Ovary (tissue), 9 donors: Measurements from ENCODE around the gene ABLIM2. TPM values are rescaled to one million over a fixed set of nuclear protein-coding genes. Genes with fewer than 3 reads are reported as not detected.

ENCODE experiments used
- DNase-seq, 5 donors: peaks; one replicate each; pipeline ENCODE4 v3.0.0-alpha.2; 2019 to 2020
- H3K27ac ChIP-seq, 2 donors: fragments of 200-600 bp; one replicate each; pipeline versions ENCODE4 v1.5.1 to v1.8.0; 2019 to 2022
- H3K27me3 ChIP-seq: fragments of 200-600 bp; one replicate; pipeline ENCODE4 v1.8.0; 2022
- H3K36me3 ChIP-seq: fragments of 200-600 bp; sonication (generic); one replicate; pipeline ENCODE4 v1.5.1; 2019
- H3K4me1 ChIP-seq: one replicate; pipeline ENCODE4 v1.8.1; 2013; ENCODE audit warnings: mild to moderate bottlenecking, moderate library complexity; ENCODE audit not compliant: insufficient read depth
- H3K4me3 ChIP-seq: fragments of 200-600 bp; sonication (generic); one replicate; pipeline ENCODE4 v1.5.1; 2017
- H3K9me3 ChIP-seq, 2 donors: fragments of 200-600 bp in 1 of 2; sonication (generic) in 1 of 2; one replicate each; pipeline versions ENCODE4 v1.5.1 to v1.8.1; 2013 to 2019; ENCODE audit warnings: mild to moderate bottlenecking in 1 of 2, moderate library complexity in 1 of 2
- CTCF ChIP-seq, 3 donors: fragments of 450-650 bp in 2 of 3; fragments of 200-600 bp in 1 of 3; IDR thresholded peaks; one replicate each; pipeline versions ENCODE4 v1.5.1 to v1.8.0; 2016 to 2022; ENCODE audit warnings: antibody characterized with exemption in 3 of 3, mild to moderate bottlenecking in 1 of 3
- EP300 ChIP-seq: sonication (generic); formaldehyde crosslinking; IDR thresholded peaks from one replicate; pipeline ENCODE4 v1.6.1; 2017; ENCODE audit warnings: antibody characterized with exemption
- POLR2A ChIP-seq: fragments of 450-650 bp; IDR thresholded peaks from one replicate; pipeline ENCODE4 v1.6.1; 2017; ENCODE audit warnings: antibody characterized with exemption, mild to moderate bottlenecking, moderate library complexity
- WGBS, 3 donors: extraction: QIAGEN DNeasy Blood & Tissue Kit in 1 of 3; methylation state at CpG; one replicate each; pipeline versions ENCODE4 v1.1.5 to v1.1.7; 2013 to 2017; 5-methylcytosine and 5-hydroxymethylcytosine counted together
- intact Hi-C, 4 donors: fragments of 100-400 bp; cut with DNase I; formaldehyde crosslinking; loops; one replicate each; pipeline versions ENCODE4 v1.11.0 to v1.15.1; 2022 to 2023
- polyA plus RNA-seq, 2 donors: library from polyadenylated mRNA; stranded (reverse); fragments of 200-250 nt in 1 of 2; fragments of 350-450 nt in 1 of 2; fragmentation: Illumina TruSeq in 1 of 2; extraction: RNeasy Lipid Tissue Mini Kit (QIAGEN cat#74804) in 1 of 2; gene quantifications; one replicate each; pipeline ENCODE4 v1.2.3, GENCODE V29; 2013 to 2014
- total RNA-seq, 7 donors: library from RNA; depleted of rRNA in 2 of 7; stranded (reverse); fragments of >200 nt in 2 of 7; fragmentation: NEBNext Ultra II Directional in 3 of 7; extraction: Animal tissue kit (Norgen Biotek cat#: 25700) in 3 of 7; gene quantifications; one replicate each; pipeline versions ENCODE4 v1.1.0 to v1.2.4, GENCODE V29; 2016 to 2023
- donor health status: DM: no; HTN: no; CAD: no; lungs with moderate emphysema.
- donor health status: DM: no; HTN: no; CAD: no.
- donor health status: Bipolar disorder and iron deficiency.
- donor health status: DM: yes; HTN: yes; CAD: no.
- donor health status: DM: no; HTN: no; CAD: no.
- donor health status: DM: yes; HTN: yes; CAD: no.

Gene ABLIM2
- total and polyA plus RNA-seq, 9 donors, result 0.81 to 7.9 (median 2.1) TPM

- TF ChIP-seq CTCF (IDR thresholded peaks at IDR 0.05), result no peak
- TF ChIP-seq POLR2A, result no peak
- TF ChIP-seq EP300, result no peak
- no peaks in the 10 kb centered on the region for H3K36me3 ChIP-seq
- intact Hi-C loops, result no loop called here
- 75 to 79% (median 77%) methylated on average over 11 of the region's 11 CpGs for WGBS, 3 donors
- no peak for DNase-seq
- H3K27me3 ChIP-seq, result no peaks in the 10 kb centered on the region
- H3K4me1 ChIP-seq, result peaks cover 3% of the 10 kb centered on the region
- H3K4me3 ChIP-seq, result no peak overlapping the region
- no peak overlapping the region for H3K27ac ChIP-seq
- no peaks in the 10 kb centered on the region for H3K9me3 ChIP-seq
Observed at GRCh38 chr4:8078109-8078494, 80.5 kb downstream of the ABLIM2 start.

DNA sequence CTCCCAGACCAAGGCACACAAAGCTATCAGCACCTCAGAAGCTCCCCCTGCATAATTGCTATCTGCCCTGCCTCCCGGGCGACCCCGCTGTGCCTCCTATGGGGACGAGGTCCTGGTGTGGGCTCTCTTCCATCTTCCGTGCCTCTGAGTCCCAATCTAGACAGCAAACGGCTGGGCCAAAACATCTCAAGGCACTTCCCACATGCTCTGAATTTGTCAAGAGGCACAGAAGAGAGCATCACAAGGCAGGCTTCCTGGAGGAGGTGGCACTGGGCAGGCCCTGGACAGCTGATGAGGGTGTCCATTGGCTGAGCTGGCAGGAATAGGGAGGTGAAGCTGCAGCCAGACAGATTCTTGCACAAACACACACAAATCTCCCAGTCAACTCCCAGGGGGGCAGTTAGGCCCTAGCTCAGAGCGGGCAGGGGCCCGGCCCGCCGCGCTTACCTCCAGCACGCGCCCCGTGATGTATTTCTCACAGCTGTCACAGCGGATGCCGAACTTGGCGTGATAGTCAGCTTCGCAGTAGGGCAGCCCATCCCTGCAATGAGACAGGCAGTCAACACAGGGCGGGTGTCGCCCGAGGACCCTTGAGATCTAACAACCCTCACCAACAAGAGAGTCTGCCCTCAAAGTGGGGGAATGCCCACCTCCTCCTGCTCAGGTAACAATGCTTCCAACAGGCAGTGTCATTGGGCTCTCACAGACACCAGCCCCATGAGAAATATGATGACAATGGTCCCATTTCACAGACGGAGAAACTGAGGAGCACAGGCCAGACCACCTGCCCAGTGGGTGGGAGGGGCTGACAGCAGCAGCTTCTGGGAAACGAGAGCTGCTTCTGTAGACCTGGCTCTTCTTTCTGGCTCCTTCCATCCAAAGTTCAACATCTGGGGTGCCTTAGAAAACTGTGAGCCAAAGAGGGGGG is 81.2 kb downstream of the ABLIM2 start:
- no peak for DNase-seq
- Histone ChIP-seq H3K27ac (no peak overlapping the region), H3K36me3 (no peaks in the 10 kb centered on the region), H3K9me3 (no peaks in the 10 kb centered on the region), H3K27me3 (no peaks in the 10 kb centered on the region), H3K4me3 (no peak overlapping the region), H3K4me1 (peaks cover 3% of the 10 kb centered on the region)
- intact Hi-C loops, result no loop called here
- TF ChIP-seq POLR2A (no peak), CTCF (IDR thresholded peaks at IDR 0.05) (no peak), EP300 (no peak)
- WGBS, 3 donors, result 76 to 88% (median 78%) methylated on average over 23 of the region's 23 CpGs

DNA sequence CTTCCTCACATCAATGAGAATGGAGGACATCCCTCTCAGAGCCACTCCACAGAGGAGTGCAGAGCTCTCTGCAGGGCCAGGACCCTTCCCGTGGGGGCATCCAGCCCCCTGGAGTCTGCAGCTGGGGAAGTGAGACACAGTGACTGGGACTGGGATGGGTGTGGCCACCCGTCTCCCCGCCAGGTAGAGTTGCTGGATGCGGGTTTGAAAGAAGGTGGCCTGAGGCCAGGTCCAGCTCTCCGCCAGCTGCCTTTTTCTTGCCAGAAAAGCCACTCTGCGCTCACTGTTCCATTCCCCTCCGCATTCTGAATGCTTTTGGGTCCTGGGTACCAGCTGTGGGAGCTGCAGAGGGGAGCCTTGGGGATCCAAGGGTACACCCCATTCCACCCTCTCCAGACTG is 82.6 kb downstream of the ABLIM2 start:
- H3K27ac ChIP-seq, result no peak overlapping the region
- peaks cover 3% of the 10 kb centered on the region for H3K4me1 ChIP-seq
- no peak overlapping the region for H3K4me3 ChIP-seq
- TF ChIP-seq POLR2A (no peak), CTCF (IDR thresholded peaks at IDR 0.05) (no peak), EP300 (no peak)
- intact Hi-C loops, result no loop called here
- no peaks in the 10 kb centered on the region for H3K36me3 ChIP-seq
- no peak for DNase-seq
- WGBS, 3 donors, result 66 to 76% (median 67%) methylated on average over 7 of the region's 7 CpGs
- no peaks in the 10 kb centered on the region for H3K9me3 ChIP-seq
- no peaks in the 10 kb centered on the region for H3K27me3 ChIP-seq

DNA sequence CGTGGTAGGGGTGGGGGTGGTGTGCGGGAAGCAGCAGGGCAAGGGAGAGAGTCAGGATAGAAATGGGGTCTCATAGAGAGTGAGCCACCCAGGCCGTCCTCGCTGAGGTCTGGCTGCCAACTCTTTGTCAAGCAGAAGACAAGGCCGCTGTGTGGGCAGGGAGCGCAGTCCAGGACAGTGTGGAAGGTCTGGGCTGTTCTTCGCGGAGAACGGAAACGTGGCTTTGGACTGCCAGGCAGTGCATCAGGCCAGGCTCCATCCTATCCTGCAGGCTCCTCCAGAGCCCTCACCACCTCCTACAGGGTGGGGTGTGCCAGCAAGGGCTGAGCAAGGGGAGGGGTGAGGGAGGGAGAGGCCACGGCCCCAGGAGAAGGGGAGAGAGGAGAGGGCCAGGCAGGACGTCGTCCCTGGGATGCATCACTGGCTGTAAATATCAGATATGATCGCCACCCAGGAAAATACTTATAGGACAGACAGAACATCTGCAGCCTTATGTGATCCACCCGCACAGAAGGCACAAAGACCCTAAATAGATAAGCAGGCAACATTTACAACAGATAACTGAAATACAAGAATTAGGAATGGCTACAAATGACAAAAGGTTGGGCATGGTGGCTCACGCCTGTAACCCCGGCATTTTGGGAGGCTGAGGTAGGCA is 85.3 kb downstream of the ABLIM2 start:
- no peaks in the 10 kb centered on the region for H3K4me1 ChIP-seq
- no peak for DNase-seq
- 73 to 75% (median 73%) methylated on average over 17 of the region's 17 CpGs for WGBS, 3 donors

More for the DNA sequence above, 85.3 kb downstream of the ABLIM2 start:
- Histone ChIP-seq H3K36me3 (no peaks in the 10 kb centered on the region), H3K27ac (no peak overlapping the region), H3K27me3 (no peaks in the 10 kb centered on the region), H3K4me3 (no peak overlapping the region), H3K9me3 (no peaks in the 10 kb centered on the region)
- intact Hi-C loops, result no loop called here
- no peak for TF ChIP-seq EP300
- TF ChIP-seq CTCF (IDR thresholded peaks at IDR 0.05), result no peak
- no peak for TF ChIP-seq POLR2A
